ENCODE data around the gene RBM47. TPM values are rescaled to one million over a fixed set of nuclear protein-coding genes. Genes with fewer than 3 reads are reported as not detected.

The RBM47 gene
- total and polyA plus RNA-seq, 2 of the 4 experiments (the other 2 are of a cell fraction) = 0.44 to 1.1 TPM

GRCh38 chr4:40552536-40552935 is 77.1 kb downstream of the RBM47 start:
- intact Hi-C loops (cut with micrococcal nuclease) = loop anchor here (5.0 kb wide), 1 partner anchor 400 kb away; no protein-coding TSS in a partner anchor
- H2AK9ac ChIP-seq (replicated peaks; ENCODE audit: low read depth, low read length, poor library complexity) = no peak overlapping the region
- in situ Hi-C loops (cut with MboI; ENCODE audit: low sequenced_read_pairs) = no loop called here
- H3K4me2 ChIP-seq (ENCODE audit: low read depth, low read length) = no peak overlapping the region
- H3K27ac ChIP-seq (ENCODE audit: insufficient read depth, low read length) = no peak overlapping the region
- WGBS, 2 experiments (ENCODE audit: extremely low coverage in 2 of 2, insufficient read length in 1 of 2) = 64% methylated on average over 5 of the region's 6 CpGs; no CpG with 5 or more reads in 1 of the 2 experiments
- TF ChIP-seq CEBPB (IDR thresholded peaks at IDR 0.05; ENCODE audit: low read depth, low read length) (no peak), MAFK (IDR thresholded peaks at IDR 0.05; ENCODE audit: low read depth, low read length) (no peak), MXI1 (IDR thresholded peaks at IDR 0.05; ENCODE audit: borderline replicate concordance, low read depth, low read length) (no peak), MAZ (IDR thresholded peaks at IDR 0.05; ENCODE audit: borderline replicate concordance, low read depth, low read length) (no peak), SMC3 (IDR thresholded peaks at IDR 0.05; ENCODE audit: low read depth, low read length) (no peak), CHD1 (IDR thresholded peaks at IDR 0.05; ENCODE audit: low read depth, low read length) (no peak), POLR2A (IDR thresholded peaks at IDR 0.05; ENCODE audit: low read depth, low read length) (no peak), BHLHE40 (IDR thresholded peaks at IDR 0.05; ENCODE audit: low read depth, low read length) (no peak), NFE2L2 (IDR thresholded peaks at IDR 0.05; ENCODE audit: low read depth, low read length) (no peak), FOS (IDR thresholded peaks at IDR 0.05; ENCODE audit: low read depth, low read length) (no peak), USF2 (IDR thresholded peaks at IDR 0.05; ENCODE audit: low read depth, low read length) (no peak), RFX5 (IDR thresholded peaks at IDR 0.05; ENCODE audit: low read depth, low read length) (no peak), CTCF (conservative IDR thresholded peaks at IDR 0.05; ENCODE audit: low read depth, low read length) (no peak), RCOR1 (IDR thresholded peaks at IDR 0.05; ENCODE audit: insufficient replicate concordance, low read length) (no peak), ELK1 (IDR thresholded peaks at IDR 0.05; ENCODE audit: borderline replicate concordance, low read depth, low read length) (no peak), RAD21 (IDR thresholded peaks at IDR 0.05; ENCODE audit: low read length) (no peak)
- no peak overlapping the region for H2BK15ac ChIP-seq (ENCODE audit: low read depth, low read length)
- H3K79me1 ChIP-seq (ENCODE audit: low read depth in 1 of 2, low read length in 2 of 2) = no peaks in the 10 kb centered on the region
- H2AK5ac ChIP-seq (ENCODE audit: low read depth, low read length) = 0 out of 2 replicates have a peak overlapping the region, but pooled peaks have one; percentile 15
- H2BK120ac ChIP-seq (ENCODE audit: low read depth, low read length) = no peak overlapping the region; the same call in 1 of the 2 replicates
- no peak overlapping the region for H3K56ac ChIP-seq (ENCODE audit: extremely low read depth, insufficient read depth, low read length)
- no TSS peak for BruUV-seq (replicated peaks)
- no peaks in the 10 kb centered on the region for H4K20me1 ChIP-seq (ENCODE audit: insufficient read depth, low read length)
- H3K4ac ChIP-seq (ENCODE audit: low read depth, low read length) = no peak overlapping the region
- H3K4me1 ChIP-seq (ENCODE audit: control insufficient read depth, insufficient read depth, low read length) = 0 out of 2 replicates have a peak, but pooled peaks cover 5% of the 10 kb centered on the region
- POLR2A ChIA-PET (ENCODE audit: unreplicated experiment) = no interaction called here
- dilution Hi-C loops (cut with HindIII; ENCODE audit: low sequenced_read_pairs, unreplicated experiment) = no loop called here
- no peak overlapping the region for H4K8ac ChIP-seq (ENCODE audit: low read depth in 2 of 2, low read length in 2 of 2)
- H3K36me3 ChIP-seq (ENCODE audit: control insufficient read depth, insufficient read depth, low read length) = no peaks in the 10 kb centered on the region
- H3K9me1 ChIP-seq (ENCODE audit: insufficient read depth, low read length) = peaks cover 10% of the 10 kb centered on the region; the same call in 1 of the 2 replicates
- H3K18ac ChIP-seq (ENCODE audit: low read depth, low read length) = no peak overlapping the region
- no peak for DNase-seq
- no peak overlapping the region for H2BK5ac ChIP-seq (ENCODE audit: low read depth, low read length, poor library complexity, severe bottlenecking)
- no peak for ATAC-seq (ENCODE audit: low read depth)
- H4K91ac ChIP-seq (ENCODE audit: insufficient read depth, low read depth, low read length) = no peak overlapping the region
- H3K4me3 ChIP-seq (ENCODE audit: insufficient read depth, low read depth, low read length) = no peak overlapping the region
- H3K14ac ChIP-seq (replicated peaks; ENCODE audit: low read depth, low read length) = no peak overlapping the region
- H3K27me3 ChIP-seq (ENCODE audit: control insufficient read depth, insufficient read depth, low read length) = no peaks in the 10 kb centered on the region
- no peak overlapping the region for H2BK20ac ChIP-seq (ENCODE audit: low read depth, low read length)
- H3K9me3 ChIP-seq (ENCODE audit: control insufficient read depth, insufficient read depth, low read length) = no peaks in the 10 kb centered on the region
- CTCF ChIA-PET = no interaction called here
- H2AFZ ChIP-seq (replicated peaks; ENCODE audit: low read length, poor library complexity) = no peak overlapping the region
- H4K5ac ChIP-seq (ENCODE audit: low read depth, low read length) = no peak overlapping the region
- no peak overlapping the region for H3K9ac ChIP-seq (ENCODE audit: low read depth, low read length)
- H3K23ac ChIP-seq (ENCODE audit: low read depth, low read length) = no peak overlapping the region
